HG02798 (cell line): ENCODE measurements around the gene TMEM52B.

Source experiments
- ATAC-seq: cut with Tn5 transposase; IDR thresholded peaks from one replicate; pipeline ENCODE4 v1.9.1; 2021; ENCODE audit warnings: mild to moderate bottlenecking; ENCODE audit not compliant: unreplicated experiment, poor library complexity

TMEM52B gene

DNA sequence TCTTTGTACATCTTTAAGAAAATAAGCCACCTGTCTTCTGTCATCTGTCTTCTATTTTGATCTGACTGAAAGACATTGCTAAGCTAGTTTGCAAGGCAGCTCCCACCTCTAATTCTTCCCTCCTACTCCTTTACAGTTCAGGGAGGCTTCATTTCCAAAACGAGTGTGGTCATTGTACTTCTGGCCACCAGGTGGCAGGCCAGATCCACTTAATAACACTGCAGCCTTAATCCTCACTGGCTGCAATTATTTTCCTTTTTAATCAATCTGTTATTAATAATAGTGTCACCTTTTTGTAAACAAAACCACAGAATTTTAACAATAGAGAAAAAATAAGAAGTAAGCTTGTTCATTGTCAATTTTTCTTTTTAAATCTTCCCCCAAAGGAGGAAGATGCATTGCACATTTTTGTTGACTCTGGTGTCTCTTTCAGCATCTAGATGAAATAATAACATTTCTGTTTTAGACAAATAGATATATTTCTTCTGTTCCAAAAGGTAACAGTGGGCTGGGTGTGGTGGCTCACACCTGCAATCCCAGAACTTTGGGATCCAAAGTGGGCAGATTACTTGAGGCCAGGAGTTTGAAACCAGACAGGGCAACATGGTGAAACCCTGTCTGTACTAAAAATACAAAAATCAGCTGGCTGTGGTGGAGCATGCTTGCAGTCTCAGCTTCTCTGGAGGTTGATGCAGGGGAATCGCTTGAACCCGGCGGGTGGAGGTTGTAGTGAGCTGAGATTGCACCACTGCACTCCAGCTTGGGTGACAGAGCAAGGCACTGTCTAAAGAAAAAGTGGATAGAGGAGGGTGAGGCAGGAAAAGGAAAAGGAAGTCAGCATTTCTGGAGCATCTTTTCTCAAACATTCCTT, 57.2 kb downstream of the TMEM52B start:
- ATAC-seq, result peak; percentile 46

GRCh38 chr12:10236720-10237119, 57.9 kb downstream of the TMEM52B start:
- no peak for ATAC-seq

DNA sequence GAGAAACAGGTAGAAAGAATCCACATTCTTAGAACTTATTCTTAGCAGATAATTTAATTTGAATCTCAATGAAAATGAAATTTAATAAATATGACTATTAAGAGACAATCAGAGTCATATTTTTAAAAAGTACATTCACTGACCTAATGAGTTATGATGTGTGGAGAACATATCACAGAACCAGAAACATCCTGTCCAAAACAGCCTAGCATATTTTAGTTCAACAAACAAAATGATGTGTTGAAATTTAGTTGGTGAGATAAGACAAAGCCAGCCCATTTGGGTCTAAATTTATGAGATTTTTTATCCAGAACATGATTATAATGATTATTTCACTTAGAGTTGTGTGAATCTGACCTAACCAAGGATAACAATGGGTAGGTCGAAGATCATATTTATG, 59.7 kb downstream of the TMEM52B start:
- no peak for ATAC-seq

DNA sequence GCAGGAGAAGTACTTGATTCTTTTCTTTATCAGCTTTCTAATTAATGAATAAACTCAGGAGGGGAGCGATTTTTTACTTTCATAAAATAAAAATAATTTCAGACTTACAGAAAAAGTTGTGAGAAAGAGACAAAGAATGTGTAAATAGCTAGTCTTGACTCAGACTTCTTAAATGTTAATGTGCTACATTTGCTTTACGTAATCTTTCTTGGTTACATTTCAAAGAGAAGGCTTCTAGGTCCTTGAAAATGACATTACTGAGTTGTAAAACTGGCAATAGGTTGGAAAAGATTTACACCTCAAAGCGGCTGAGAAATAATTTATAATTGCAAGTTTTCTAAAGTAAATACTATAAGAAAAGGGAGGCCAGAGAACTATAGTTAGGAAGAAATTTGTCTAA, 62.5 kb downstream of the TMEM52B start:
- ATAC-seq, result no peak
